Caco-2 (cell line): ENCODE results near the gene CTTN. TPM values are rescaled to one million over a fixed set of nuclear protein-coding genes. Genes with fewer than 3 reads are reported as not detected.

Source experiments
- BruUV-seq: library from RNA; stranded (reverse); fragments of 400-500 nt; replicated peaks from 2 replicates; lab custom pipeline; 2021; lab: Mats Ljungman, UMichigan
- CTCF ChIA-PET: fragments of 300-600 bp; sonication (Branson Sonifier 250); formaldehyde crosslinking; loops from one replicate; lab custom pipeline; 2022; ENCODE audit warnings: antibody characterized with exemption; lab: Charles Lee
- POLR2A ChIA-PET: fragments of 300-600 bp; sonication (Branson Sonifier 250); formaldehyde crosslinking; loops from one replicate; lab custom pipeline; 2022; ENCODE audit warnings: antibody characterized with exemption; lab: Charles Lee
- DNase-seq, 2 experiments: peaks; one replicate each; pipeline versions ENCODE4 v3.0.0 to v3.0.0-alpha.2; 2020 to 2022
- H3K27me3 ChIP-seq: replicated peaks from 2 replicates; pipeline ENCODE4 v1.6.0; 2011; ENCODE audit warnings: low read length; ENCODE audit not compliant: control insufficient read depth, insufficient read depth
- H3K36me3 ChIP-seq: 2 replicates; pipeline ENCODE4 v1.5.1; 2011; ENCODE audit warnings: low read length; ENCODE audit not compliant: control insufficient read depth, insufficient read depth
- H3K4me1 ChIP-seq: fragments of 250-450 bp; sonication (Bioruptor Pico); 2 replicates; pipeline ENCODE4 v1.5.1; 2020; ENCODE audit warnings: mild to moderate bottlenecking
- H3K4me3 ChIP-seq: 2 replicates; pipeline ENCODE4 v1.5.1; 2011; ENCODE audit warnings: low read depth, mild to moderate bottlenecking, control low read depth, low read length
- H3K9me3 ChIP-seq: fragments of 250-450 bp; sonication (Bioruptor Pico); 2 replicates; pipeline ENCODE4 v1.5.1; 2020; ENCODE audit warnings: mild to moderate bottlenecking, moderate library complexity
- H3K27ac Mint-ChIP-seq: one replicate; pipeline ENCODE4 v1.8.0; 2022; ENCODE audit warnings: mixed read lengths; ENCODE audit not compliant: unreplicated experiment
- H3K27me3 Mint-ChIP-seq: one replicate; pipeline ENCODE4 v1.8.0; 2022; ENCODE audit warnings: mixed read lengths; ENCODE audit not compliant: insufficient read depth, unreplicated experiment
- H3K36me3 Mint-ChIP-seq: one replicate; pipeline ENCODE4 v1.8.0; 2022; ENCODE audit warnings: mild to moderate bottlenecking, mixed read lengths; ENCODE audit not compliant: insufficient read depth, unreplicated experiment
- H3K4me1 Mint-ChIP-seq: one replicate; pipeline ENCODE4 v1.8.0; 2022; ENCODE audit warnings: low read depth, mixed read lengths; ENCODE audit not compliant: unreplicated experiment
- H3K4me3 Mint-ChIP-seq: one replicate; pipeline ENCODE4 v1.8.0; 2022; ENCODE audit warnings: mild to moderate bottlenecking, moderate library complexity, mixed read lengths; ENCODE audit not compliant: unreplicated experiment
- H3K9me3 Mint-ChIP-seq: one replicate; pipeline ENCODE4 v1.8.0; 2022; ENCODE audit warnings: mixed read lengths; ENCODE audit not compliant: unreplicated experiment
- CTCF ChIP-seq, 2 experiments: fragments of 200-600 bp in 1 of 2; IDR thresholded peaks; 1 replicate in 1 of 2; 2 replicates in 1 of 2; pipeline versions ENCODE4 v1.5.1 to v1.8.0; 2011 to 2022; ENCODE audit warnings: antibody characterized with exemption in 1 of 2, control low read depth in 1 of 2, inconsistent platforms in 1 of 2, low read depth in 1 of 2, low read length in 1 of 2, mild to moderate bottlenecking in 1 of 2, moderate library complexity in 1 of 2; ENCODE audit not compliant: insufficient read depth in 1 of 2, severe bottlenecking in 1 of 2, unreplicated experiment in 1 of 2
- intact Hi-C: fragments of 100-400 bp; cut with micrococcal nuclease; formaldehyde crosslinking; loops from one replicate; pipeline ENCODE4 v1.10.0; 2022; ENCODE audit not compliant: unreplicated experiment
- total RNA-seq: library from RNA; stranded (reverse); gene quantifications from 2 replicates; pipeline ENCODE4 v1.2.3, GENCODE V29; 2022

The CTTN gene
- total RNA-seq, 1 experiment from 2014 or later, result 502 TPM

- H3K4me3 Mint-ChIP-seq, result no peak overlapping the region
- H3K9me3 Mint-ChIP-seq, result no peaks in the 10 kb centered on the region
- BruUV-seq, result no TSS peak
- H3K27me3 ChIP-seq, result no peaks in the 10 kb centered on the region
- POLR2A ChIA-PET, result interaction anchor here (0.6 kb wide), 1 partner anchor 975 kb away, joined by 3 read pairs; the partner anchor contains the start of gene NADSYN1
- H3K4me1 Mint-ChIP-seq, result no peaks in the 10 kb centered on the region
- H3K9me3 ChIP-seq, result no peaks in the 10 kb centered on the region
- DNase-seq, result no peak
- no peaks in the 10 kb centered on the region for H3K27me3 Mint-ChIP-seq
- intact Hi-C loops, result no loop called here
- H3K36me3 ChIP-seq, result no peaks in the 10 kb centered on the region
- no peak for TF ChIP-seq CTCF (IDR thresholded peaks at IDR 0.05; ENCODE audit: insufficient read depth in 1 of 2, low read depth in 1 of 2, low read length in 1 of 2, severe bottlenecking in 1 of 2, unreplicated experiment in 1 of 2)
- H3K4me1 ChIP-seq, result no peaks in the 10 kb centered on the region; the same call in 1 of the 2 replicates
- H3K36me3 Mint-ChIP-seq, result peaks cover 50% of the 10 kb centered on the region
- CTCF ChIA-PET, result interaction anchor here (0.6 kb wide), 1 partner anchor 498 kb away, joined by 3 read pairs; no protein-coding TSS in a partner anchor
- H3K27ac Mint-ChIP-seq, result no peak overlapping the region
- no peak overlapping the region for H3K4me3 ChIP-seq
Measured at GRCh38 chr11:70477609-70478008, 79.3 kb downstream of the CTTN start.

GRCh38 chr11:70478166-70478890 is 80.0 kb downstream of the CTTN start:
- BruUV-seq, result no TSS peak

DNA sequence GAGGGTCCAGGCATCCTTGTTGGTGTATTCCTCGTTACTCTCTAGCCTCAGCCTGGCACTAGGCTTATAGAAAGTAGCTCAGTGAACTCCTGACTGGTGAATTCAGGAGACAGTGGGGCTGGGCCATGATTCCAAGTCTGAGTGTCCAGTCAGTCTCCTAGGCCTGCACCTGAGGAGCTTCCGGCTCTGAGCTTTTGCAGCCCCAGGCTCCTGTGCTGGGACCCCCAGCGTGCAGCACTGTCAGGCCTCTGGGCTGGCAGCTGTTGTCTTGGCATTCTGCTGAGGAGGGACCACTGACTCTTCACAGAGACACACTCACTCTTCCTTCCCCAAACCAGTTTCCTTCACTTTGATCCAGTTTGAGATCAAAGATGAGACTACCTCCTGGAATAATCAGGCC is 82.4 kb downstream of the CTTN start:
- POLR2A ChIA-PET, result no interaction called here
- no peaks in the 10 kb centered on the region for H3K36me3 ChIP-seq
- CTCF ChIA-PET, result no interaction called here

More at GRCh38 chr11:70478166-70478890, 80.0 kb downstream of the CTTN start:
- CTCF ChIA-PET, result interaction anchor here (0.6 to 1.2 kb wide), 2 partner anchors 10 to 499 kb away, joined by 3 to 5 read pairs; no protein-coding TSS in a partner anchor
- Mint-ChIP-seq H3K4me1 (no peaks in the 10 kb centered on the region), H3K9me3 (no peaks in the 10 kb centered on the region), H3K4me3 (no peak overlapping the region), H3K36me3 (peaks cover 45% of the 10 kb centered on the region), H3K27ac (no peak overlapping the region), H3K27me3 (no peaks in the 10 kb centered on the region)
- intact Hi-C loops, result no loop called here
- TF ChIP-seq CTCF (IDR thresholded peaks at IDR 0.05; ENCODE audit: insufficient read depth in 1 of 2, low read depth in 1 of 2, low read length in 1 of 2, severe bottlenecking in 1 of 2, unreplicated experiment in 1 of 2), result no peak
- POLR2A ChIA-PET, result no interaction called here
- DNase-seq, result no peak
- H3K4me1 ChIP-seq, result no peaks in the 10 kb centered on the region; the same call in 1 of the 2 replicates
- H3K27me3 ChIP-seq, result no peaks in the 10 kb centered on the region
- no peak overlapping the region for H3K4me3 ChIP-seq
- H3K9me3 ChIP-seq, result no peaks in the 10 kb centered on the region
- no peaks in the 10 kb centered on the region for H3K36me3 ChIP-seq

More for the DNA sequence above, 82.4 kb downstream of the CTTN start:
- no peak overlapping the region for H3K4me3 Mint-ChIP-seq
- no peak for TF ChIP-seq CTCF (IDR thresholded peaks at IDR 0.05; ENCODE audit: insufficient read depth in 1 of 2, low read depth in 1 of 2, low read length in 1 of 2, severe bottlenecking in 1 of 2, unreplicated experiment in 1 of 2)
- intact Hi-C loops, result no loop called here
- Histone ChIP-seq H3K27me3 (no peaks in the 10 kb centered on the region), H3K4me3 (no peak overlapping the region), H3K4me1 (no peaks in the 10 kb centered on the region; the same call in 1 of the 2 replicates), H3K9me3 (no peaks in the 10 kb centered on the region)
- H3K4me1 Mint-ChIP-seq, result no peaks in the 10 kb centered on the region
- no peaks in the 10 kb centered on the region for H3K27me3 Mint-ChIP-seq
- no TSS peak for BruUV-seq
- no peak overlapping the region for H3K27ac Mint-ChIP-seq
- H3K9me3 Mint-ChIP-seq, result no peaks in the 10 kb centered on the region
- peaks cover 47% of the 10 kb centered on the region for H3K36me3 Mint-ChIP-seq
- no peak for DNase-seq
